ENCODE data around the gene STOM.
"Not testable (repeated sequence)": the region's sequence is repeated elsewhere in the genome, so short reads cannot be mapped to it uniquely, and the experiment has no call there.

STOM gene

DNA sequence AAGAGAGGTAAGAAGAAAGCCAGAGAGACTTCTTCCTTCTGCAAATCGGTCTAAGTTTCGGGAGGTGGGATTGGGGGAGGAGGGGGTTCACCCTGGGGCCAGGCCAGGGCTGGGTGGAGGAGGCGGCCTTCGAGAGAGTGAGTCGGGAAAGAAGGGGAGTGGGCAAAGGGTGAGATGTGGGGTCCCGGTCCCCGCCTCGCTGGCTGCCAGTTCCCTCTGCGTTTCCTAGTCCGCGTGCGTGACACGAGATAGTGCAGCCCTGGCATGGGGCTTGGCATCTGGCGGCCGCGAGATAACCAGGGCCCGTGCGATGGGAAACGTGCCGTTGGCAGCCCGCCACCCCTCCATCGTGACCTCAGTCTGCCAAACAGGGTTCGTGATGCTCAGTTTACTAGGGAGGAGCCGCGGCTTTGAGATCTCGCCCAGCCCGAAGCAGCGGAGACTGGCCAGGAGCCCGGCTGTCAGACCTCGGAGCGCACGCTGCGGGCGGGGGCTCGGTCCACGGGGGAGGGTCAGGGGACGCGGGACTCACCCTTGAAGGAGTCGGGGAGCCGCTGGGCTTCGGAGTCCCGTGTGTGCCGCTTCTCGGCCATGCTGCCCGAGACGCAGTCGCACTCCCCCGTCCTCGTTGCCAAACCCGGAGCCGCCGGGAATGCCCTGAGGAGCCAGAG, at the start of gene STOM:
Gene STOM (minus strand): TSS at position 656 of the 671 bp plus-strand sequence. CDS start 63 bp downstream, at position 593.
- Histone ChIP-seq H3K27me3 (ENCODE audit: insufficient read depth, insufficient read length) (no peaks in the 10 kb centered on the region), H3K4me1 (ENCODE audit: insufficient read depth, insufficient read length) (no peaks in the 10 kb centered on the region), H3K9ac (ENCODE audit: insufficient read length, low read depth) (peak within 1 kb of the TSS; percentile 97), H3K36me3 (ENCODE audit: insufficient read depth, insufficient read length, low read length) (peaks cover 6% of the 10 kb centered on the region), H3K9me3 (ENCODE audit: insufficient read depth, low read length) (no peaks in the 10 kb centered on the region), H3K4me3 (ENCODE audit: insufficient read length, low read depth) (peak within 1 kb of the TSS; percentile 97)
- DNase-seq (ENCODE audit: low read depth, low spot score), result no peak
- TF ChIP-seq ZNF274 (IDR thresholded peaks at IDR 0.05; ENCODE audit: low read depth, low read length), result no peak
- no peak for TF ChIP-seq YY1 (IDR thresholded peaks at IDR 0.05; ENCODE audit: insufficient read depth, insufficient read length)
- TF ChIP-seq SUZ12 (IDR thresholded peaks at IDR 0.05; ENCODE audit: extremely low read depth, insufficient read depth, insufficient read length), result no peak

DNA sequence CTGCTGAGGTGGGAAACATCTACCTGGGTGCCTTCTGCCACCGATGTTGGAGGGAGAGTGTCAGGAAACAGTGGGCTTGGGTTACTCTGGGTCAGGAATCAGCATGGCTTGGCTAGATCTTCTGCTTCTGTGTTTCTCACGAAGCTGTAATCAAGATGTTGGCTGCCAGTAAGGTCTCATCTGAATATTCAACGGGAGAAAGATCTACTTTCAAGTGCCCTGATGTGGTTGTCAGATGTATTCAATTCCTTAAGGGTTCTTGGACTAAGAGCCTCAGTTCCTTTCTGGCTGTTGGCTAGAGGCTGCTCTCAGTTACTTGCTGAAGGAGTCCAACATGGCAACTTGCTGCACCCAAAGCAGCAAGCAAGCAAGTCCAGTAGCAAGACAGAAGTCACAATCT, 41.9 kb upstream of the STOM start:
- H3K9me3 ChIP-seq (ENCODE audit: insufficient read depth, low read length), result no peaks in the 10 kb centered on the region
- H3K4me3 ChIP-seq (ENCODE audit: insufficient read length, low read depth), result no peak overlapping the region
- no peaks in the 10 kb centered on the region for H3K27me3 ChIP-seq (ENCODE audit: insufficient read depth, insufficient read length)
- no peak for DNase-seq (ENCODE audit: low read depth, low spot score)
- no peaks in the 10 kb centered on the region for H3K36me3 ChIP-seq (ENCODE audit: insufficient read depth, insufficient read length, low read length)
- no peaks in the 10 kb centered on the region for H3K4me1 ChIP-seq (ENCODE audit: insufficient read depth, insufficient read length)
- H3K9ac ChIP-seq (ENCODE audit: insufficient read length, low read depth), result no peak overlapping the region
- no peak for TF ChIP-seq ZNF274 (IDR thresholded peaks at IDR 0.05; ENCODE audit: low read depth, low read length)
- TF ChIP-seq YY1 (IDR thresholded peaks at IDR 0.05; ENCODE audit: insufficient read depth, insufficient read length), result no peak
- no peak for TF ChIP-seq SUZ12 (IDR thresholded peaks at IDR 0.05; ENCODE audit: extremely low read depth, insufficient read depth, insufficient read length)

GRCh38 chr9:121405899-121406298, 35.8 kb upstream of the STOM start:
- Histone ChIP-seq H3K9me3 (ENCODE audit: insufficient read depth, low read length) (no peaks in the 10 kb centered on the region; the same call in 1 of the 2 replicates), H3K36me3 (ENCODE audit: insufficient read depth, insufficient read length, low read length) (no peaks in the 10 kb centered on the region), H3K9ac (ENCODE audit: insufficient read length, low read depth) (no peak overlapping the region), H3K4me3 (ENCODE audit: insufficient read length, low read depth) (no peak overlapping the region), H3K4me1 (ENCODE audit: insufficient read depth, insufficient read length) (no peaks in the 10 kb centered on the region), H3K27me3 (ENCODE audit: insufficient read depth, insufficient read length) (no peaks in the 10 kb centered on the region)
- no peak for TF ChIP-seq SUZ12 (IDR thresholded peaks at IDR 0.05; ENCODE audit: extremely low read depth, insufficient read depth, insufficient read length)
- no peak for TF ChIP-seq YY1 (IDR thresholded peaks at IDR 0.05; ENCODE audit: insufficient read depth, insufficient read length)
- TF ChIP-seq ZNF274 (IDR thresholded peaks at IDR 0.05; ENCODE audit: low read depth, low read length), result no peak
- no peak for DNase-seq (ENCODE audit: low read depth, low spot score)

- DNase-seq (ENCODE audit: low read depth, low spot score), result no peak
These were observed 34.9 kb upstream of the STOM start for GRCh38 chr9:121404906-121405305.

DNA sequence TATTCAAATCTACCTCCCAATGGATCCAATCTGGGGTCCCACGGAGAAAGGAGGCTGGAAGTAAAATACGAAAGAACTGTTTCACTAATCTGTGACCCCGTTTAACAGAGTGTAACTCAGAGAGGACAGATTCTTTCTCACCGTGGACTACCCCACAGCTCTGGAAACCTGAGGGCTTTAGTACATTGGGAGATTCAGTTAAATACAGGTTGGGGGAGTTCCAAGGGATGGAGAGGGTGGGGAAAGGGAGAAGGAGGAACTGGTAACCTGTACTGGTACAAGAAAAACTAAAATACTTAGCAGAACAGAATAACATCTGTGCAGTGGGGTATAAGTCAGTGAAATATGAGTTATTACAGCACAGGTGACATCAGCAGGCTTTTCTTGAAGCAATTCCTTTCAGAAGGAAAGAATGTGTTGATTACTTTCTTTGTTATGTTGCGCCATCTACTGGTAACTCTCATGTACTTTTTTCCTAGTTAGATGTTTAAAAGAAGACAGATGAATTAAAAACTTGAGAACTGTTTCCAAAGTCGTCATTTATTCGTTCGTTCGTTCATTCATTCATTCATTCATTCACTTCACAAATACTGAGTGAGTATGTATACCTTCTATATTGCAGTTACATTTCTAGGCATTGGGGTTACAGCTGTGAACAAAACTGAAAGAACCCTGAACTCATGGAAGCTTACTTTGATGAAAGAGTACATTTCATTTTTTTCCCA, 30.0 kb upstream of the STOM start:
- Histone ChIP-seq H3K4me1 (ENCODE audit: insufficient read depth, insufficient read length) (no peaks in the 10 kb centered on the region), H3K4me3 (ENCODE audit: insufficient read length, low read depth) (no peak overlapping the region), H3K36me3 (ENCODE audit: insufficient read depth, insufficient read length, low read length) (no peaks in the 10 kb centered on the region), H3K27me3 (ENCODE audit: insufficient read depth, insufficient read length) (no peaks in the 10 kb centered on the region), H3K9ac (ENCODE audit: insufficient read length, low read depth) (no peak overlapping the region), H3K9me3 (ENCODE audit: insufficient read depth, low read length) (no peaks in the 10 kb centered on the region)
- peak; percentile 58 for DNase-seq (ENCODE audit: low read depth, low spot score)
- TF ChIP-seq YY1 (IDR thresholded peaks at IDR 0.05; ENCODE audit: insufficient read depth, insufficient read length) (no peak), SUZ12 (IDR thresholded peaks at IDR 0.05; ENCODE audit: extremely low read depth, insufficient read depth, insufficient read length) (no peak), ZNF274 (IDR thresholded peaks at IDR 0.05; ENCODE audit: low read depth, low read length) (no peak)

More at GRCh38 chr9:121404906-121405305, 34.9 kb upstream of the STOM start:
- TF ChIP-seq YY1 (IDR thresholded peaks at IDR 0.05; ENCODE audit: insufficient read depth, insufficient read length), result no peak
- H3K4me1 ChIP-seq (ENCODE audit: insufficient read depth, insufficient read length), result no peaks in the 10 kb centered on the region
- H3K9me3 ChIP-seq (ENCODE audit: insufficient read depth, low read length), result no peaks in the 10 kb centered on the region; the same call in 1 of the 2 replicates
- H3K9ac ChIP-seq (ENCODE audit: insufficient read length, low read depth), result no peak overlapping the region
- H3K4me3 ChIP-seq (ENCODE audit: insufficient read length, low read depth), result no peak overlapping the region
- no peaks in the 10 kb centered on the region for H3K36me3 ChIP-seq (ENCODE audit: insufficient read depth, insufficient read length, low read length)
- H3K27me3 ChIP-seq (ENCODE audit: insufficient read depth, insufficient read length), result no peaks in the 10 kb centered on the region

DNA sequence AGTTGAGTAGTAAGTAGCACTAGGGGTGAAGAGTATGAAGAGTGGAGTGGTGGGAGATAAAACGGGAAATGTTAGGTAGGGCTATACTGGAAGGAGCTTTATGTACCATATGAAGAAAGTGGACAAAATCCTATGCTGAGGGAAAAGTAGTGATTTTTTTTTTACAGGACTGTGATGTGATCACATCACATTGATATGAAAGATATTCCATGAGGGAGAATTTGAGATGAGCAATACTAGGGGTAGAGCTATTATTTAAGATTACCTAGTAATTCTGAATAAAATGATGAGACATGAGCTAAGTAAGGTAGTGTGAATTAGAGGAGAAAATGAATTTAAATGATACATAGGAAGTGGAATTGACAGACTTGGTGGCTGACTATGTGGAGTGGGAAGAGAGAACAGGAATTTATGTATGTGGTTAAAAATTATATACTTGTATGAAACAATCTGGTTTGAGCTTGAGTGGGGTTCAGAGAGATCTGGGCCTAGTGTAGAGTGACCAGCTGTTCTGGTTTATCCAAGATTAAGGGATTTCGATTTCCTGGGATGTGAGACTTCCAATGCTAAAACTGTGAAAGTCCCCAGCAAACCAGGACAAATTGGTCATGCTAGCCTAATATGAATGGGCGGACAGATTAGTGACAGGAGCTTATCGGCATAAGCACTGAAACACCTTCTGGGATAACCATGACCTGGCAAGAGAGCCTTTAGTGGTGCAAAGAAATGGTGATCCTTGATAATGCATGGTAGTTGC, 29.3 kb upstream of the STOM start:
- Histone ChIP-seq H3K4me3 (ENCODE audit: insufficient read length, low read depth) (no peak overlapping the region), H3K4me1 (ENCODE audit: insufficient read depth, insufficient read length) (no peaks in the 10 kb centered on the region), H3K9me3 (ENCODE audit: insufficient read depth, low read length) (no peaks in the 10 kb centered on the region), H3K27me3 (ENCODE audit: insufficient read depth, insufficient read length) (no peaks in the 10 kb centered on the region), H3K9ac (ENCODE audit: insufficient read length, low read depth) (no peak overlapping the region), H3K36me3 (ENCODE audit: insufficient read depth, insufficient read length, low read length) (no peaks in the 10 kb centered on the region)
- DNase-seq (ENCODE audit: low read depth, low spot score), result no peak
- TF ChIP-seq ZNF274 (IDR thresholded peaks at IDR 0.05; ENCODE audit: low read depth, low read length), result no peak
- TF ChIP-seq YY1 (IDR thresholded peaks at IDR 0.05; ENCODE audit: insufficient read depth, insufficient read length), result no peak
- TF ChIP-seq SUZ12 (IDR thresholded peaks at IDR 0.05; ENCODE audit: extremely low read depth, insufficient read depth, insufficient read length), result no peak

DNA sequence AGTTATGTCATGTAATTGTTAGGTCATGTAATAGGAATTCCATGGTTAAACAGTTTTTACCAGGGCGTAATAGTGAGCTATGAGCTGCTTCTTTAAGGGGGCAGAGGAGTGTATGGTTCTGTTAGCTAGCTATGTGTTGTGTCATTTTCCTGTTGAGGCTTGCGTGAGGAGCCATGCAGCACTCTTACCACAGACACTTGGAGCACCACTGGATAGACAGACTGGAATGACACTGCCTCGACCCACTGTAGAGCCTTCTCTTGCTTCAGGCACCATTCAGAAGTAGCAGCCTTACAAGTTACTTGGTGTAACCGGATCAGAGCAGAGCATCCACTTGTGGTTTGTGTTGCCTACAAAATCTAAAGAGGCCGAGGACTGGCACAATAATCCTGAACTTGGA, 28.3 kb upstream of the STOM start:
- H3K4me1 ChIP-seq (ENCODE audit: insufficient read depth, insufficient read length), result no peaks in the 10 kb centered on the region
- no peak for DNase-seq (ENCODE audit: low read depth, low spot score)
- H3K9me3 ChIP-seq (ENCODE audit: insufficient read depth, low read length), result no peaks in the 10 kb centered on the region
- no peaks in the 10 kb centered on the region for H3K27me3 ChIP-seq (ENCODE audit: insufficient read depth, insufficient read length)
- no peak overlapping the region for H3K4me3 ChIP-seq (ENCODE audit: insufficient read length, low read depth)
- no peak overlapping the region for H3K9ac ChIP-seq (ENCODE audit: insufficient read length, low read depth)
- TF ChIP-seq ZNF274 (IDR thresholded peaks at IDR 0.05; ENCODE audit: low read depth, low read length), result no peak
- no peak for TF ChIP-seq YY1 (IDR thresholded peaks at IDR 0.05; ENCODE audit: insufficient read depth, insufficient read length)
- no peak for TF ChIP-seq SUZ12 (IDR thresholded peaks at IDR 0.05; ENCODE audit: extremely low read depth, insufficient read depth, insufficient read length)
- no peaks in the 10 kb centered on the region for H3K36me3 ChIP-seq (ENCODE audit: insufficient read depth, insufficient read length, low read length)

DNA sequence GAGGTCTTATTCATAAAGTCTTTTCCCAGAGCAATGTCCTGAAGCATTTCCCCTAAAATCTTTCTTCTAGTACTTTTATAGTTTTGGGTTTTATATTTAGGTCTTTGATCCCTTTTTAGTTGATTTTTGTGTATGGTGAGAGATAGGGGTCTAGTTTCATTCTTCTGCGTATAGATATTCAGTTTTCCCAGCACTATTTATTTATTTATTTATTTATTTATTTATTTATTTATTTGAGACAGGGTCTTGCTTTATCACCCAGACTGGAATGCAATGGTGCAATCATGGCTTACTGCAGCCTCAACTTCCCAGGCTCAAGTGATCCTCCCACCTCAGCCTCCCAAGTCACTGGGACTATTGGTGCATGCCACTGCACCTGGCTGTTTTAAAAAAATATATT, 27.2 kb upstream of the STOM start:
- not testable (repeated sequence) for H3K9ac ChIP-seq (ENCODE audit: insufficient read length, low read depth); H3K27me3 ChIP-seq (ENCODE audit: insufficient read depth, insufficient read length); H3K4me3 ChIP-seq (ENCODE audit: insufficient read length, low read depth); DNase-seq (ENCODE audit: low read depth, low spot score); H3K9me3 ChIP-seq (ENCODE audit: insufficient read depth, low read length); H3K4me1 ChIP-seq (ENCODE audit: insufficient read depth, insufficient read length); H3K36me3 ChIP-seq (ENCODE audit: insufficient read depth, insufficient read length, low read length)

All from NT2/D1 (cell line).